Activated gamma-delta T cell treated with anti-CD3 and anti-CD28 coated beads, Interleukin-2, amount 50 U/mL, for 16 hours (primary cell): ENCODE results near the gene DIAPH2.
"Not testable (repeated sequence)": the region's sequence is repeated elsewhere in the genome, so short reads cannot be mapped to it uniquely, and the experiment has no call there.

Experiments
- DNase-seq: peaks from one replicate; pipeline ENCODE4 v3.0.0-alpha.2; 2020; ENCODE audit warnings: low read depth

Gene DIAPH2

DNA sequence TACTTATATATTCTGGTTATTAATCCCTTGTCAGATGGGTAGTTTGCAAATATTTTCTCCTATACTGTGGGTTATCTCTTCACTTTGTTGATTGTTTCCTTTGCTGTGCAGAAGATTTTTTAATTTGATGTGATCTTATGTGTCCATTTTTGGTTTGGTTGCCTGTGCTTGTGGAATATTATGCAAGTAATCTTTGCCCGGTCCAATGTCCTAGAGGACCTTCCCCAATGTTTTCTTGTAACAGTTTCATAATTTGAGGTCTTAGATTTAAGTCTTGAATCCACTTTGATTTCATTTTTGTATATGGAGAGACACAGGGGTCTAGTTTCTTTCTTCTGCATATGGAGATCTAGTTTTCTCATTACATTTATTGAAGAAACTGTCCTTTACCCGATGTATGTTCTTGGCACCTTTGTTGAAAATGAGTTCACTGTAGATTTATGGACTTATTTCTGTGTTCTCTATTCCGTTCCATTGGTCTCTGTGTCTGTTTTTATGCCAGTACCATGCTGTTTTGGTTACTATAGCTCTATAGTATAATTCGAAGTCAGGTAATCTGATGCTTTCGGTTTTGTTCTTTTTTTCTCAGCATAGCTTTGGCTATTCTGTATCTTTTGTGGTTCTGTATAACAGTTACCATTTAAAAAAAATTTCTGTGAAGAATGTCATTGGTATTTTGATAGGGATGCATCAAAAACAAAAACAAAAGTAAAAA lies 34.7 kb downstream of the DIAPH2 start:
- no peak for DNase-seq

DNA sequence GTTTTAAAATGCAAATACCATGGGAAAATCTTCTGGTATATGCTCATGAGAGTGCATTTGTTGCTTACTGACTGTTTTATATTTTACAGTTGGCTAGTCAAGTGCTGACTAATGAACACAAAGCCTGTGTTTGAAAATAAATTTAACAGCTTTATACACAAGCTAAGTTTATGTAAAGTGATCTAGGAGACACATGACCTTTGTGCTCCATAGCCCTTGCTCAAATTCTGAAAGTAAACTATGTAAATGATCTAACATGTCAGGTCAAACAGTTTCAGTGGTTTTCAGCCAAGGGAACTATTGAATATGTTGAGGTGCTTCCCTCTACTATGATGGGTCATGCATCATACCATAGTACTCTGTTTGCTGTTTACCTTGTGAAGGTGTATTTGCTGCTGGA lies 36.7 kb downstream of the DIAPH2 start:
- no peak for DNase-seq

DNA sequence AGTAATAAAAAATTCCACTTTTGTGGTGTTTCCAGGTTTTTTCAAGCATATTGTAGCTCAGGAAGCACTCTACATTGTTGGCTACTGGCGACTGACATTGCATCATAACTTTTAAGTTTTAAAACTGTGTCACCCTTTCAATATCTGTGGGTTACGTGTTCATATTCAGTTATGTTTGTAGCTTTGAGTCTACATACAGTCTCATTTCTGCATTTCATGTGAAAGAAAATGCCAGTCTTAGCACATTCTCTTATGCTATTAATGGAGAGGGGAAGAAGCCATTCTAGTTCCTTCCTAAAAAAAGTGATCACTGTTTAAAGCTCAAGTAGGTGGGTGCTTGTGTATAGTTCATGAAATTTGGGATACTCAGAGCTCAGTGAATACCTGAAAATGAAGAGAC lies 38.1 kb downstream of the DIAPH2 start:
- no peak for DNase-seq

DNA sequence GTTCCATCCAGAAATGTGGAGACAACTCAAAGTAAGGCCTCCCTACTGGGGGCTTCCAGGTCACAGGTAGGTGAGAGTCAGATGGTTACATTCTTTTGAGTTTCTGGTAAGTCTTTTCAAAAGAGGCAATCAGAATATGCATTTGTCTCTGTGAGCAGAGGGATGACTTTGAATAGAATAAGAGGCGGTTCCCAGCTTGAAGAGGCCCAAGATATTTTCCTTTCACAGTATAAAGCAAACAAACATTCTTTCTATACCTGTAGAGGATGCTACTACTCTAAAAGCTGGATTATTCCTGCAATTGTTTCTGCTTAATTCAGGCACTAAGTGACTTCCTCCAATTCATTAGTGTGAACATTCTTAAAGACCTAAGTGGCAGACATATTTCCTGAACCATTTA lies 44.4 kb downstream of the DIAPH2 start:
- DNase-seq: no peak

DNA sequence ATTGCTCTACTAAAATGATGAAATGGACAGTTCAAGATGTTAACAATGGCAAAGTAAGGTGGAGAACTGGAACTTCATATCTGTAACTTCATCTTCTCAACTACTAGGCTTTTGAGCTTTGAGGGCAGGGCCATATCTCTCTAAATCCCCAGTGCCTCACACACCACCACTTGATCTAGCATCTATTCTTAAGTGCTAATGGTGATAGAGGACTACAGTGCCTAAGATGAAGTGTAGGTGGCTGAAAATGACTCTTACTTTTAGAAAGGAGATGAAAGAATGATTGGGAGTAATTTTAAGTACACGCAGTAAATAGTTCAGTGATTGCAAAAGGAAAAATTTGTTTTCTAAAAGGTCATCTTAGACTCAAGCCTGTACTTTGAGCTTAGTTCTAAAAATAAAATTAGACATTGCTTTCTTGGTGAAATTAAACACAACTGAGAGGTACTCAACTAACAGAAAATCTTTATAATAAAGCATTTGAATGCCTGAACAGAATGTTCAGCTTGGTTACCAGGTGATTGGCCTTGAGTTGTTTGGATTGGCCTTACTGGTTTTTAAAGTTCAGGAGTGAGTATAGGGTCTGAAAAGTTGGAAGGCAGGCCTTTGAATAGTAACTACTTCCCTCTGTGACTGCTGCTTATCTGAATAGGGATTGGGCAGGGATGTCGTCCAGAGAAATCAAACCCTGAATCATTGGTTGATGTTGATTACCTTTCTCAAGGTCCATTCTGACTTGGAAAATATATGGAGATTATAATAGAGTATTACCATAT lies 45.4 kb downstream of the DIAPH2 start:
- DNase-seq: no peak

DNA sequence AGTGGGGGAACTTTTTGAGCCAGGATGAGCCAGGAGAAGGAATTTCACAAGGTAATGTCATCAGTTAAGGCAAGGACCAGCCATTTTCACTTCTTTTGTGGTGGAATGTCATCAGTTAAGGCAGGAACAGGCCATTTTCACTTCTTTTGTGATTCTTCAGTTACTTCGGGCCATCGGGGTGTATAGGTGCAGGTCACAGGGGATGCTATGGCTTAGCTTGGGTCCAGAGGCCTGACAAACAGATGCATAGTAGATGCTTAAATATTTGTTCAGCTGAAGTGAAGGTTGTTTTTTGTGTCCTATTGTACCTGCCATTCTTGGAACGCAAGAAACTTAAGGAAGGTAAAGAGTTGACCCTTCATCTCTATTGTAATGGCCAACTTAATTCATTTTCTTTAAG lies 46.4 kb downstream of the DIAPH2 start:
- DNase-seq: not testable (repeated sequence)

DNA sequence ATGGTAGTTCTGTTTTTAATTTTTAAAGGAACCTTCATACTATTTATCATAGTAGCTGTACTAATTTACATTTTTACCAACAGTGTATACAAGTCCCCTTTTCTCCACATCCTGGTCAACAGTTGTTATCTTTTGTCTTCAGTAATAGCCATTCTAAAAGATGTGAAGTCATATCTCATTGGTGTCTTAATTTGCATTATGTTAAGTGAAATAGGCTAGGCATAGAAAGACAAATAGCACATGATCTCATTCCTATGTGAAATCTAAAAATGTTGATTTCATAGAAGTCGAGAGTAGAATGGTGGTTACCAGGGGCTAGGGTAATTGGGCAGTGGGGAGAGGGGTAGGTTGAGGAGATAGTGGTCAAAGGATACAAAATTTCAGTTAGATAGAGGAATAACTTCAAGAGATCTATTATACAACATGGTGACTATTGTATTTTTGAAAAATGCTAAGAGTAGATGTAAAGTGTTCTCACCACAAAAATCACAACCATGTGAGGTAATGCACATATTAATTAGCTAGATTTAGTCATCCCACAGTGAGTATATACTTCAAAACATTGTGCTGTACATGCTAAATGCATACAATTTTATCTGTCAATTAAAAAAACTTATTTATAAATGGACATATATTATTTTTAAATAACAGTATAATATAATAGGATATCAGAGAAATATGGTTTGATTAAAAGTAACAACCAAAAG lies 58.9 kb downstream of the DIAPH2 start:
- no peak for DNase-seq

DNA sequence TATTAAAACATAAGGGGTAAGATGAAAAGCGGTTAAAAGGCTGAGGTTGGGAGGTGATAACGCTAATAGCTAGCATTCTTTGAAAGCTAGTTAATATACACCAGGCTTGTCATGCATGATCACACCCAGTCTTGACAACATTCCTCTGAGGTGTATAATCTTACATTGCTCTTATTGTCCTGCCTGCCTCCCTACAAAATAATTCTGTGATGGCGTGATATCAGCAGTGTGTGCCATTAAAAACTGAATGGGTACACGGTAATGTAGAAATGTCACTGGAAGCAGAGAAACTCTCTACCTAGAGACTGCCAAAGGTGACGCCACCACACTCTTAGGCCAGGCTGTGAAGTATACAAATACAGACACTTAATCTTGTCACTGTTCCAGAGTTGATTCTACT lies 68.1 kb downstream of the DIAPH2 start:
- DNase-seq: no peak

DNA sequence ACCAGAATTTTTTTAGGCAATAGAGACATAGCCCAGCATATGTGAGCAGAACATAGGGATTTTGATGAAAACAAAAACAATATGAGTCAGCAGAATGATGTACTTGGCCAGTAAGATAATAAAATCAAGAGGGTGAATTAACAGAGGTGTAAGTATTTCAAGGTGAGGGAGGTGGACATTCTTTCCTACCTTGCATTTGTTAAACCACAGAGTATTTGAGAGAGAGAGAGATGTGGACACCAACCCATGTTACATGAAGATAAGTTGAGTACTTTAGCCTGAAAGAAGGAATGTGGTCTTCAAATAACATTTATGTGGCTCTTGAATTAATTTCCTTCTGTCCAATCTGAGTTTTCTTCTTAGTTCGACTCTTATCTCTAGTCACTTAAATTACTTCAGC lies 68.6 kb downstream of the DIAPH2 start:
- no peak for DNase-seq

DNA sequence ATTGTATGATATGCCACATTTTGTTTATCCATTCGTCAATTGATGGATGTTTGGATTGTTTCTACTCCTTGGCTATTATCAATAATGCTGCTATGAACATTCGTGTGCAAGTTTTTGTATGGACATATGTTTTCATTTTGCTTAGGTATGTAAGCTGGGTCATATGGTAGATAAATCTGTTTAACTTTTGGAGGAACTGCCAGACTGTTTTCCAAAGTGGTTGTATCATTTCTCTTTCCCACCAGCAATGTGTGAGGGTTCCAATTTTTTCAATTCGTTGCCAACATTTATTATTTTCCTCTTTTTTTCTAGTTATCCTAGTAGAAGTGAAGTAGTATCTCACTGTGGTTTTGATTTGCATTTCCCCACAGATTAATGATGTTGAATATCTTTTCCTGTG lies 71.8 kb downstream of the DIAPH2 start:
- no peak for DNase-seq

DNA sequence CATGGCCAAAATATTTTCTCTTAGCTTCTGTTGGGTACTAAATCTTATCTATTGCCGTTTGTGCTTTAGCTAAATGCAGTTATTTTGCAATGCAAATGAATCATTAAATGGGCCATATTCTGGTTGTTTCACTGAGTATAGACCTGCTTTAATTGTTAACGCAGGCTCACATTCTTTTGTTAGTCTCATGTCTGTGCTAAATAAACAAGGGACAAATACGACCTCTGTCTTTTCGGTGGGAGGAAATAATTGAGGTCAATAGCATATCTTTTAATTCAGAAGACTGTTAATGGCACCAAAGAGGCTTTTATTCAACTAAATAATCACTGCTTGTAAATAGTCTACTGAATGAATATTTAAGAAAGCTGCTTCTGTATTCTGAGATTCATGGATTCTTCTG lies 76.9 kb downstream of the DIAPH2 start:
- DNase-seq: no peak

DNA sequence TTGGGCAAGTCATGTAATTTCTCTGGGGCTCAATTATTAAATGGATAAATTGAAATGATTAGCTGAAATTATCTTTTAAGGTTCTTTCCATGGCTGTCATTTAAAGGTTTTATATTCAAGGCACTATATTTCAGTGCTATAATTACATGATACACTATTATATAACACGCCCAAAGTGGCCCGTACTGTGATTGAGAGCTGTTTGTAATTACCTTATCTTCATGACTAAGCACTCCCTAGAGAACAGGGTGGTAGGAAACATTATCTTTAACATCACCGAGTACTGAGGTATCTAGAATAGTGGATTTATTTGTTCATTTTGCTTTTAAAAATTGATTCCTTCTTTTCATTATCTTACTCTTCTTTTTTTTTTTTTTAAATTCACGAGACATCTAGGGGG lies 79.0 kb downstream of the DIAPH2 start:
- DNase-seq: no peak

DNA sequence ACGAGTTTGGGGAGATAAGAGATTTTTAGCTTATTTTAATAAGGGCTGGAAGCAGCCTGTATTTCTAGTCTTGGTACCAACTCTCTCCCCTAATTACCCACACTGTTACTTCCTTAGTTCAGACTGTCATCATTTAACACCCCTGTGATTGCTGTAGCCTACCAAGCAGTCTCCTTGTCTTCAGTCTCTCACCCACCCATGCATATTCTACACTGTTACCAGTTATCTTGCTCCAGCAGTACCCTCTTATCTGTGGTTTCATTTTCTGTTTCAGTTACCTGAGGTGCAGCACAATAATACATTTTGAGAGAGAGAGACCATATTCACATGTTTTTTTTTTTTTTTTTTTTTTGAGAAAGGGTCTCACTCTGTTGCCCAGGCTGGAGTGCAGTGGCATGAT lies 80.2 kb downstream of the DIAPH2 start:
- no peak for DNase-seq

DNA sequence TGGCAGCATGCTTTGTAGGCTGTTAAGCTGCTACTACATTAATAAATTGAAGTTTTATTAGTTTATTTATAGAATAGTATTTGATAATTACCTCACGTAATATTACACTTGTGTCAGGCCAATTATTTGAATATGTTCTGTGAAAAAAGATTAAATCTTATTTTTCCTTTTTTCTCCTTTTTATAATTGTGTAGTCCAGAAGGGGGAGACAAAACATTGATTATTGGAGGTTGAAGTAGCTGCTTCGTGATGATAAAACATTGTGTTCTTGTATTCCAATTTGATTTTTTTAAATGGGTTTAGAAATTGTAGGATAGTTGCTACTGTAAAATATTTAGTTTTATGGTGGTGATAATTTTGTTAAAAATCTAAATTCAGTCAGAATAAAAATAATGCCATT lies 85.7 kb downstream of the DIAPH2 start:
- no peak for DNase-seq

DNA sequence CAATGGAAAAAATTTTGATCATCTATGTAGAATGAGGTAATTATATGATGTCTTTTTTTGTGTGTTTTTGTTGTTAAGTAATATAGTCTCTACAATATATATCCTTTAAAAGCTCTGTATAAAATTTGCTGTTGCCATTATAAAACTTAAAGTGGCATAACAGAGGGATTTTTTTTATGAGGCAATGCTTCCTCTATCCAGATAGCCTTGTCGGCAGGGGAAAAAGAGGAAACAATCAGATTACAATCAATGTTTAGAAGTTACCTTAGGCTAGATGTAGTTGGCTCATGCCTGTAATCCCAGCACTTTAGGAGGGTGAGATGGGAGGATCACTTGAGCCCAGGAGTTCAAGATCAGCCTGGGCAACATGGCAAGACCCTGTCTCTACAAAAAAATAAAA lies 86.8 kb downstream of the DIAPH2 start:
- DNase-seq: no peak

DNA sequence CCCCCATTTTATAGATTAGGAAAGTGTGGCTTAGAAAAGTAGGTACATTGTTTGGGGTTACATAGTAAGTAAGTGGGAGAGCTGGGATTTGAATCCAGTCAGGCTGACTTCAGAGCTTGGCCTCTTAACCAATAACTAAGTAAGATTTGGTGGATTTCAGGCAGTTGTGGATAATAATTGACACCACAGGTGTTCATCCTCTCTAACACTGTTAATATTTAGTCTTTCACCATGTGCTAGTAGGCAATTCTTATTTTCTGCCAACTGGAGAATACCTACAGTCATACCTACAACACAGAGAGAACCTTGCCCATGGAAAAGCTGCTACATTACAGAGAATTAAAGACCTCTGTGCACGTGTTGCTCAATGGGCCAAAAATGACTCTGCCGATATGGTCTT lies 89.5 kb downstream of the DIAPH2 start:
- no peak for DNase-seq

DNA sequence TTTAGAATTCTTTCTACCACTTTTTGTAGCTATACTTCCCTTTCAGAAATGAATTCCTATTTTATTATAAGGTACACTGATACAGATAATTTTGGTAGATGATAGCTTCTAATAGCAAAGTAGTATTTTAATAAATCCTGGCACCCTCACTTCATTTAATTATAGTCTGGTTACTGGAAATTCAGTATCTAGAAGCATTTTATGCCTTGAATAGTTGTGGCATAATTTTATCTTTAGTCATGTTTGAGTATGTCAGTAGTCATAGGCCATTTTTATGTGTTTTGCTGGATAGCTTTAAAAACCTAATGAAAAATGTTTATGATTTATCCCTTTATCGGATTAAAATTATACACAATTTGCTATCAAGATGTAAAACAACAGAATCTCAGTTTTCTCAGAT lies 92.3 kb downstream of the DIAPH2 start:
- DNase-seq: no peak

DNA sequence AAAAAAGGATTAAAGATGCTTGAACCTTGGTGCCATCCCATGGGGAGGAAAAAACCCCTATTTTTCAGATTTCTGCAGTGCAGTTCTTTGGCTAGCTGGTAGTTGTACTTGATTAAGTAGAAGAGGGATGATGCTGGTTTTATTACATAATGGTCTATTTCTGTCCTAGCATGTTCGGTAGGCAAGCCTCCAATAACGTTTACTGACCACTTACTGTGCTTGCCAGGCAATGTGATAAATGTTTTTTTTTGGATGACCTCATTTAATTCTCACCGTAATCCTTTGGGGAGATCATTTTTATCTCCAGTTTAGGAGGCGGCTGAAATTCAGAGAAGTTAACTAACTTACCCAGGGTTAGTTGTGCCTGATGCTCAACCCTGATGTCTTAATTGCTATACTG lies 106.9 kb downstream of the DIAPH2 start:
- no peak for DNase-seq

DNA sequence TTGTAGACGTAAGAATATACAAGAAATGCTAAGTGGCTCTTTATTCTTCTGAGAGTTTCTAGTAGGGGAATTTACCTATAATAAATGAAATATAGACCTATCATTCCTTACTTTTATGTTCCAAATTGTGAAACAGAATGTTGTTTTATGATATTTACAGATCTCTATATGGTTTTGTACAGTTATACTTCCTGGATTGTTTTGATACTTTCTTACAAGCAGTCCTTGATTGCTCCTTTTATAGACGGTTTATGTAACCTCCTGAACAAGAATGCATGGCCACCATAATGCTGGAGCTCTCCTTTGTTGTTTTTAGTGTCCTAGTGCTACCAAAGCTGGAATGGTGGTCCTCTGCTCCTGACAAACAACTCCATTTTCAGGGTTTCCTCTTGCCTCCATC lies 107.4 kb downstream of the DIAPH2 start:
- no peak for DNase-seq

DNA sequence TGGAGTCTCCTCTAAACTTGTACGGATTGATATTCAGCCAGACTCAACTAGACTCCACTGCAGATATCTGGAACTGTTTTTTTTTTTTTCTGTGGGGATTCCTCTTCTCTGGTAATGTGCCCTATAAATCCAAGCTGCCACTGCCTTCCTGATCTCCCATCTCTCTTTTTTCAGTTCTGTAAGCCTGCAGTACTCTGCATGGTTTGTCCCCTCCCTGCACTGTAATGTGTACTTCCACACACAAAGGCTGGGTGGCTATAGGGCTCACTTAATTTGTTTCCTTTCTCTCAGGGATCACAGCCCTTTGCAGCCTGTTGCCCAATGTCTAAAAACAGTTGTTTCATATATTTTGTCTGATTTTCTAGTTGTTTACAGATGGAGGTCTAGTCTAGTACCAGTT lies 114.3 kb downstream of the DIAPH2 start:
- DNase-seq: no peak

DNA sequence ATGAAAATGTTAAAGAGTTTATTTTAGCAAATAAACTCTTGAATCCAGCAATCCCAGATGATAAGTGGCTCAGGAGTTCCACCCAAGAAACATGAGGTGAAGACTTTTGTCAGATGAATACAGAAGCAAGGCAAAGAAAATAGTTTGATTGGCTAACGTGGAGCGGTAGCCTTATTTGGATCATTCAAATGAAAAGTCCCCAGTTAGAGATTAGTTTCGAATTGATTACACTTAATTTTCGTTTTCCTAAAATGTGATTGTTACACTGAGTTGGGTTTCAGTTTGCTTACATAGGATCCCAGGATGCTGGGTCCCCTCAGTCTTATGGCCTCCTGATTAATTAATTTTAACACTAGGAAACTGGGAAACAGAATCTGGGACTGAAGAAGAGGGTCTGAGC lies 122.7 kb downstream of the DIAPH2 start:
- no peak for DNase-seq

DNA sequence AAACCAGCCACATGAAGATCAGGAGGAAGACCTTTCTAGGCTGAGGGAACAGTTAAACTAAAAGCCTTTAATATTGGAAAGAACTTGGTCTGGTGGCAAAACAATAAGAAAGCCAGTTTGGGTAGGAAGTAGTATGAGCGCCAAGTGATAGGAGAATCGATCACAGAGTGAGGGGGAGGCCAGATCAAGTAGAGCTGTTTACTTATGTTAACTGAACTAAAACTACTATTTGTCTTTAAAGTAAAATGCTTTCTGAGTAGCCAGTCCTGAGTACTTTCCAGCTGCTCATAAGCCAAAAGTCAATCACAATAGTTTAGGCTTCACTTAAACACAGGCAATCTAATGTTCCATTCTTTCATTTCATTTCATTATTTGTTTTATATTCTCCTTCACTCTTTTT lies 136.3 kb downstream of the DIAPH2 start:
- no peak for DNase-seq

DNA sequence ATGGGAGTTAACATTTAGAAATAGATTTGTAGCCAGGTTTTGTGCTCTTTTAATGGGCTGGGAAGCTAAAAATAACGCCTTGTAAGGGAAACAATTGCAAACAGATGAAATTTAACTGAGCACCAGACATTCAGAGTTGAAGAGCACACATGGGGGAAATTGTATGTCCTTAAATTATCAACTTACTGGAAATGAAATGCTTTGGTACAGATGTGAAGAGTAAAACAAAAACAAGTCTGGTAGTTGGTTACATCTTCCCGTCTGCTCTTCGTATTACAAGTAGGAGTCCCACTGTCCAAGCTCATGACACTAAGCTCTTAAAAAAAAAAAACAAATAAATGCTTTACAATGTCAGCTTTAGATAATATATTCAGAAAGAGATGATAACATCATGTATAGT lies 139.5 kb downstream of the DIAPH2 start:
- DNase-seq: no peak
